SK-N-SH (cell line): ENCODE data around the gene XKR8. TPM values are rescaled to one million over a fixed set of nuclear protein-coding genes. Genes with fewer than 3 reads are reported as not detected.

ENCODE experiments used
- CTCF ChIA-PET: fragments of 300-600, 350-600 bp; formaldehyde crosslinking; extraction: SDS; loops from one replicate; lab custom pipeline; 2021; lab: Yijun Ruan, JAX
- POLR2A ChIA-PET: fragments of 350-600 bp; sonication (Branson Sonifier 250); formaldehyde crosslinking; extraction: SDS; loops from one replicate; lab custom pipeline; 2020; ENCODE audit warnings: antibody characterized with exemption, inconsistent platforms; lab: Yijun Ruan, JAX
- DNase-seq: peaks from one replicate; pipeline ENCODE4 v3.0.0; 2012
- H2AFZ ChIP-seq: fragments of 200-600 bp; sonication (generic); 2 replicates; pipeline ENCODE4 v1.8.1; 2016; ENCODE audit warnings: antibody characterized with exemption, mild to moderate bottlenecking, low read depth
- H3F3A ChIP-seq: fragments of 200-600 bp; sonication (generic); replicated peaks from 2 replicates; pipeline ENCODE3; 2016; ENCODE audit warnings: antibody characterized with exemption, mild to moderate bottlenecking; ENCODE audit not compliant: insufficient read depth
- H3K27ac ChIP-seq, 2 experiments: fragments of 200-500 bp in 1 of 2; fragments of 200-600 bp in 1 of 2; sonication (Bioruptor generic) in 1 of 2; sonication (generic), shearing (Covaris generic) in 1 of 2; 2 replicates each; pipeline versions ENCODE4 v1.5.1 to v1.6.1; 2014 to 2016; ENCODE audit warnings: low read depth in 2 of 2, inconsistent platforms in 1 of 2, low read length in 1 of 2, mild to moderate bottlenecking in 1 of 2, mixed read lengths in 1 of 2
- H3K27me3 ChIP-seq: fragments of 200-600 bp; sonication (generic), shearing (Covaris generic); 2 replicates; pipeline ENCODE4 v1.6.1; 2016; ENCODE audit warnings: mixed run types; ENCODE audit not compliant: insufficient read depth
- H3K36me3 ChIP-seq, 2 experiments: fragments of 200-500 bp in 1 of 2; fragments of 200-600 bp in 1 of 2; sonication (Bioruptor generic) in 1 of 2; sonication (generic) in 1 of 2; replicated peaks in 1 of 2; 2 replicates each; pipeline versions ENCODE3 to v1.5.1; 2014 to 2016; ENCODE audit warnings: low read length in 1 of 2, mild to moderate bottlenecking in 1 of 2; ENCODE audit not compliant: insufficient read depth in 2 of 2, control insufficient read depth in 1 of 2
- H3K4me1 ChIP-seq, 2 experiments: fragments of 200-500 bp in 1 of 2; fragments of 200-600 bp in 1 of 2; sonication (Bioruptor generic) in 1 of 2; sonication (generic), shearing (Covaris generic) in 1 of 2; 2 replicates each; pipeline versions ENCODE4 v1.5.1 to v1.6.1; 2014 to 2016; ENCODE audit warnings: low read depth in 1 of 2, low read length in 1 of 2, mixed run types in 1 of 2; ENCODE audit not compliant: insufficient read depth in 2 of 2, control insufficient read depth in 1 of 2
- H3K4me2 ChIP-seq: fragments of 200-600 bp; sonication (generic), shearing (Covaris generic); 2 replicates; pipeline ENCODE4 v1.6.1; 2017; ENCODE audit warnings: mixed run types
- H3K4me3 ChIP-seq, 2 experiments: fragments of 200-500 bp in 1 of 2; fragments of 200-600 bp in 1 of 2; sonication (Bioruptor generic) in 1 of 2; sonication (generic), shearing (Covaris generic) in 1 of 2; 2 replicates each; pipeline versions ENCODE4 v1.5.1 to v1.8.1; 2014 to 2016; ENCODE audit warnings: low read depth in 2 of 2, inconsistent platforms in 1 of 2, low read length in 1 of 2, mild to moderate bottlenecking in 1 of 2, mixed read lengths in 1 of 2, moderate library complexity in 1 of 2
- H3K79me2 ChIP-seq: fragments of 200-600 bp; sonication (generic); 2 replicates; pipeline ENCODE4 v1.8.1; 2017; ENCODE audit warnings: mild to moderate bottlenecking; ENCODE audit not compliant: insufficient read depth
- H3K9ac ChIP-seq: fragments of 200-600 bp; sonication (generic); 2 replicates; pipeline ENCODE4 v1.6.1; 2017; ENCODE audit warnings: mixed run types
- H3K9me2 ChIP-seq: fragments of 200-600 bp; sonication (generic); 2 replicates; pipeline ENCODE4 v1.6.1; 2017; ENCODE audit warnings: mixed run types
- H3K9me3 ChIP-seq: fragments of 200-600 bp; sonication (generic); 2 replicates; pipeline ENCODE4 v1.6.1; 2017; ENCODE audit warnings: mixed run types, mild to moderate bottlenecking, moderate library complexity
- H4K20me1 ChIP-seq: fragments of 200-600 bp; sonication (generic); 2 replicates; pipeline ENCODE4 v1.6.1; 2017; ENCODE audit warnings: mild to moderate bottlenecking, mixed run types; ENCODE audit not compliant: insufficient read depth
- CHD2 ChIP-seq: fragments of 150-350 bp; IDR thresholded peaks from 2 replicates; pipeline ENCODE4 v1.6.1; 2018; ENCODE audit warnings: low read length; ENCODE audit not compliant: partially characterized antibody
- ELF1 ChIP-seq: IDR thresholded peaks from 2 replicates; pipeline ENCODE4 v1.4.0; 2012
- EP300 ChIP-seq, 2 experiments: IDR thresholded peaks; 2 replicates each; pipeline versions ENCODE4 v1.4.0 to v1.6.1; 2012; ENCODE audit warnings: borderline replicate concordance in 1 of 2, low read depth in 1 of 2, low read length in 1 of 2
- IRF3 ChIP-seq: fragments of 150-350 bp; IDR thresholded peaks from 2 replicates; pipeline ENCODE4 v1.6.1; 2016; ENCODE audit warnings: mild to moderate bottlenecking, low read depth, low read length
- JUND ChIP-seq: IDR thresholded peaks from 2 replicates; pipeline ENCODE4 v1.4.0; 2012
- MEF2A ChIP-seq: IDR thresholded peaks from 2 replicates; pipeline ENCODE4 v1.4.0; 2012; ENCODE audit warnings: low read depth, borderline replicate concordance
- MXI1 ChIP-seq: IDR thresholded peaks from 2 replicates; pipeline ENCODE4 v1.6.1; 2012; ENCODE audit warnings: mild to moderate bottlenecking, low read depth, low read length, improper control_type of control experiment
- NFIC ChIP-seq: IDR thresholded peaks from 2 replicates; pipeline ENCODE4 v1.4.0; 2012; ENCODE audit warnings: borderline replicate concordance
- NRF1 ChIP-seq: IDR thresholded peaks from 2 replicates; pipeline ENCODE4 v1.6.1; 2012; ENCODE audit warnings: low read depth, mild to moderate bottlenecking, low read length
- PBX3 ChIP-seq: IDR thresholded peaks from 2 replicates; pipeline ENCODE4; 2012
- POLR2AphosphoS5 ChIP-seq: IDR thresholded peaks from 2 replicates; pipeline ENCODE4 v1.6.1; 2012; ENCODE audit warnings: low read depth, low read length
- RAD21 ChIP-seq: IDR thresholded peaks from 2 replicates; pipeline ENCODE4 v1.6.1; 2012; ENCODE audit warnings: mild to moderate bottlenecking, low read length
- REST ChIP-seq: IDR thresholded peaks from 2 replicates; pipeline ENCODE4 v1.6.1; 2012; ENCODE audit warnings: mild to moderate bottlenecking, low read depth, low read length, moderate library complexity
- RFX5 ChIP-seq: IDR thresholded peaks from 2 replicates; pipeline ENCODE4 v1.6.1; 2012; ENCODE audit warnings: mild to moderate bottlenecking, improper control_type of control experiment, low read length
- RXRA ChIP-seq: IDR thresholded peaks from 2 replicates; pipeline ENCODE4 v1.4.0; 2012; ENCODE audit warnings: low read depth, mild to moderate bottlenecking, borderline replicate concordance
- TCF12 ChIP-seq: IDR thresholded peaks from 2 replicates; pipeline ENCODE4 v1.4.0; 2012
- YY1 ChIP-seq: IDR thresholded peaks from 2 replicates; pipeline ENCODE4 v1.4.0; 2012; ENCODE audit warnings: low read depth, mild to moderate bottlenecking
- WGBS: methylation state at CpG from one replicate; pipeline ENCODE4 v1.1.6; 2017; ENCODE audit warnings: low lambda C conversion rate; 5-methylcytosine and 5-hydroxymethylcytosine counted together
- polyA plus RNA-seq, 3 experiments: library from polyadenylated mRNA; depleted of rRNA; stranded (reverse); fragments of >200 nt; gene quantifications; 2 replicates each; pipeline ENCODE4 v1.2.3, GENCODE V29; 2012

XKR8 gene
- polyA plus RNA-seq (2012; rRNA removed): 0.02 TPM in 1 of 2 replicates, not detected in the other
- polyA plus RNA-seq (2012; cell fraction: cytosol; rRNA removed): 0.01 and 0.03 TPM in 2 replicates
- 0.07 and 0.19 TPM in 2 replicates for polyA plus RNA-seq (2012; cell fraction: nucleus; rRNA removed)

GRCh38 chr1:27959792-27960603, at the start of gene XKR8:
Gene XKR8, plus strand, starts transcription at chr1:27959973. Its CDS starts 97 bp downstream, at chr1:27960070.
- no peaks in the 10 kb centered on the region for H3K27me3 ChIP-seq
- H4K20me1 ChIP-seq: no peaks in the 10 kb centered on the region
- no peak within 1 kb of the TSS for H3K9ac ChIP-seq
- no peak within 1 kb of the TSS for H3K4me3 ChIP-seq
- H3K9me2 ChIP-seq: no peaks in the 10 kb centered on the region
- no peaks in the 10 kb centered on the region for H3K9me3 ChIP-seq
- no peaks in the 10 kb centered on the region; a peak in 1 of 4 replicates for H3K4me1 ChIP-seq
- 95% methylated on average over 20 of the region's 68 CpGs for WGBS
- no peaks in the 10 kb centered on the region for H3F3A ChIP-seq
- H3K4me2 ChIP-seq: no peak within 1 kb of the TSS
- POLR2A ChIA-PET: no interaction called here
- no peaks in the 10 kb centered on the region for H3K79me2 ChIP-seq
- no peaks in the 10 kb centered on the region for H3K36me3 ChIP-seq
- H2AFZ ChIP-seq: no peak within 1 kb of the TSS
- CTCF ChIA-PET: no interaction called here
- TF ChIP-seq MXI1 (no peak), RAD21 (no peak), REST (no peak), YY1 (no peak), POLR2AphosphoS5 (no peak), JUND (no peak), RFX5 (no peak), CHD2 (no peak), NRF1 (no peak), TCF12 (no peak), PBX3 (no peak), RXRA (no peak), NFIC (no peak), EP300 (IDR thresholded peaks at IDR 0.05; ENCODE audit: borderline replicate concordance in 1 of 2, low read depth in 1 of 2, low read length in 1 of 2) (no peak), ELF1 (no peak), MEF2A (no peak), IRF3 (no peak)
- DNase-seq: no peak
- no peak within 1 kb of the TSS for H3K27ac ChIP-seq
